Natural killer cell treated with Interleukin-12 subunit alpha and Interleukin-12 subunit beta and Interleukin-15 and Interleukin-18, amount 100 ng/mL, for 72 hours (primary cell): ENCODE measurements around the gene AHSA1. TPM values are rescaled to one million over a fixed set of nuclear protein-coding genes. Genes with fewer than 3 reads are reported as not detected.

ENCODE experiments used
- ATAC-seq, 2 donors: fragments of 150-1000 bp; cut with Tn5 transposase in 1 of 2; sonication (Bioruptor Pico), chemical (Tn5 transposase) in 1 of 2; 2 replicates each; pipeline ENCODE4 v1.10.0; 2021
- DNase-seq: peaks from one replicate; pipeline ENCODE4 v3.0.0; 2022; ENCODE audit warnings: low spot score
- H3K27ac Mint-ChIP-seq, 2 donors: 1 replicate in 1 of 2; 2 replicates in 1 of 2; pipeline ENCODE4 v1.8.0; 2022; ENCODE audit warnings: mixed read lengths in 2 of 2, mild to moderate bottlenecking in 1 of 2, moderate library complexity in 1 of 2
- H3K27me3 Mint-ChIP-seq, 2 donors: 1 replicate in 1 of 2; 2 replicates in 1 of 2; pipeline ENCODE4 v1.8.0; 2022; ENCODE audit warnings: mixed read lengths in 2 of 2
- H3K36me3 Mint-ChIP-seq: one replicate; pipeline ENCODE4 v1.8.0; 2022; ENCODE audit warnings: mixed read lengths
- H3K4me1 Mint-ChIP-seq, 2 donors: 1 replicate in 1 of 2; 2 replicates in 1 of 2; pipeline ENCODE4 v1.8.0; 2022; ENCODE audit warnings: low read depth in 2 of 2, mixed read lengths in 2 of 2, mild to moderate bottlenecking in 1 of 2
- H3K4me3 Mint-ChIP-seq: one replicate; pipeline ENCODE4 v1.8.0; 2022; ENCODE audit warnings: mixed read lengths
- H3K9me3 Mint-ChIP-seq: 2 replicates; pipeline ENCODE4 v1.8.0; 2022; ENCODE audit warnings: mixed read lengths
- total RNA-seq, 2 donors: library from RNA; stranded (reverse); gene quantifications; one replicate each; pipeline ENCODE4 v1.2.3, GENCODE V29; 2022

Gene AHSA1
- total RNA-seq, 2 donors from 2014 or later = 214 to 245 TPM

GRCh38 chr14:77485256-77485655 lies 27.4 kb downstream of the AHSA1 start:
- peak; percentile 11 to 51 for ATAC-seq
- Mint-ChIP-seq H3K36me3 (no peaks in the 10 kb centered on the region), H3K27me3 (no peaks in the 10 kb centered on the region), H3K4me3 (no peak overlapping the region), H3K4me1 (no peaks in the 10 kb centered on the region), H3K27ac (no peak overlapping the region), H3K9me3 (no peaks in the 10 kb centered on the region)
- DNase-seq = no peak

- Mint-ChIP-seq H3K27me3 (no peaks in the 10 kb centered on the region), H3K36me3 (no peaks in the 10 kb centered on the region), H3K27ac (no peak overlapping the region), H3K9me3 (no peaks in the 10 kb centered on the region), H3K4me3 (no peak overlapping the region), H3K4me1 (no peaks in the 10 kb centered on the region)
- no peak for ATAC-seq
- no peak for DNase-seq
Measured at GRCh38 chr14:77485901-77486678, 28.2 kb downstream of the AHSA1 start.

GRCh38 chr14:77488558-77488957 lies 30.7 kb downstream of the AHSA1 start:
- no peak for DNase-seq
- Mint-ChIP-seq H3K27me3 (no peaks in the 10 kb centered on the region), H3K36me3 (no peaks in the 10 kb centered on the region), H3K9me3 (no peaks in the 10 kb centered on the region), H3K4me3 (no peak overlapping the region), H3K27ac (no peak overlapping the region), H3K4me1 (no peaks in the 10 kb centered on the region)
- no peak for ATAC-seq

GRCh38 chr14:77489041-77489440 lies 31.1 kb downstream of the AHSA1 start:
- DNase-seq = no peak
- Mint-ChIP-seq H3K27me3 (no peaks in the 10 kb centered on the region), H3K36me3 (no peaks in the 10 kb centered on the region), H3K4me1 (no peaks in the 10 kb centered on the region), H3K9me3 (no peaks in the 10 kb centered on the region), H3K4me3 (no peak overlapping the region), H3K27ac (no peak overlapping the region)
- no peak for ATAC-seq

- H3K36me3 Mint-ChIP-seq = no peaks in the 10 kb centered on the region
- no peaks in the 10 kb centered on the region for H3K9me3 Mint-ChIP-seq
- no peaks in the 10 kb centered on the region for H3K27me3 Mint-ChIP-seq
- no peaks in the 10 kb centered on the region for H3K4me1 Mint-ChIP-seq
- no peak for ATAC-seq
- H3K4me3 Mint-ChIP-seq = no peak overlapping the region
- DNase-seq = no peak
- no peak overlapping the region for H3K27ac Mint-ChIP-seq
Measured at GRCh38 chr14:77490347-77490986, 32.6 kb downstream of the AHSA1 start.

- no peak for ATAC-seq
- no peaks in the 10 kb centered on the region for H3K9me3 Mint-ChIP-seq
Measured at GRCh38 chr14:77491056-77491455, 33.2 kb downstream of the AHSA1 start.

GRCh38 chr14:77495334-77495733 lies 37.4 kb downstream of the AHSA1 start:
- DNase-seq (no peak), ATAC-seq (no peak)
- Mint-ChIP-seq H3K27ac (no peak overlapping the region), H3K9me3 (no peaks in the 10 kb centered on the region), H3K4me1 (peaks cover 0 to 7% of the 10 kb centered on the region in 2 donors), H3K36me3 (no peaks in the 10 kb centered on the region), H3K27me3 (peaks cover 8 to 9% of the 10 kb centered on the region in 2 donors), H3K4me3 (no peak overlapping the region)

More at GRCh38 chr14:77491056-77491455, 33.2 kb downstream of the AHSA1 start:
- no peaks in the 10 kb centered on the region for H3K4me1 Mint-ChIP-seq
- H3K4me3 Mint-ChIP-seq = no peak overlapping the region
- no peak overlapping the region for H3K27ac Mint-ChIP-seq
- DNase-seq = no peak
- H3K27me3 Mint-ChIP-seq = peaks cover 0 to 3% of the 10 kb centered on the region in 2 donors
- no peaks in the 10 kb centered on the region for H3K36me3 Mint-ChIP-seq

- DNase-seq (no peak), ATAC-seq (peak; percentile 86 to 90)
- peaks cover 0 to 9% of the 10 kb centered on the region in 2 donors for H3K4me1 Mint-ChIP-seq
- H3K36me3 Mint-ChIP-seq = peaks cover 5% of the 10 kb centered on the region
- H3K9me3 Mint-ChIP-seq = peaks cover 3% of the 10 kb centered on the region
- peaks cover 10 to 13% of the 10 kb centered on the region in 2 donors for H3K27me3 Mint-ChIP-seq
- no peak within 1 kb of the TSS for H3K27ac Mint-ChIP-seq
- peak within 1 kb of the TSS; percentile 57 for H3K4me3 Mint-ChIP-seq
Measured at GRCh38 chr14:77498120-77498979, 40.5 kb downstream of the AHSA1 start, which contains the start of gene ISM2. Gene ISM2 (minus strand): TSS chr14:77498816. CDS start chr14:77498793, 23 bp downstream.

- no peak overlapping the region for H3K27ac Mint-ChIP-seq
- DNase-seq (no peak), ATAC-seq (peak in 1 of 2 donors; percentile 24)
- H3K9me3 Mint-ChIP-seq = peaks cover 3% of the 10 kb centered on the region
- H3K4me1 Mint-ChIP-seq = peaks cover 0 to 9% of the 10 kb centered on the region in 2 donors
- peaks cover 5% of the 10 kb centered on the region for H3K36me3 Mint-ChIP-seq
- H3K27me3 Mint-ChIP-seq = peaks cover 10 to 13% of the 10 kb centered on the region in 2 donors
- H3K4me3 Mint-ChIP-seq = peak overlapping the region; percentile 48
Measured at GRCh38 chr14:77498984-77499527, 41.2 kb downstream of the AHSA1 start.

- H3K36me3 Mint-ChIP-seq = peaks cover 10% of the 10 kb centered on the region
Measured at GRCh38 chr14:77502109-77502782, 44.4 kb downstream of the AHSA1 start.

GRCh38 chr14:77503138-77503537 lies 45.2 kb downstream of the AHSA1 start:
- no peak for ATAC-seq
- H3K36me3 Mint-ChIP-seq = peaks cover 11% of the 10 kb centered on the region
- peaks cover 2 to 13% of the 10 kb centered on the region in 2 donors for H3K27me3 Mint-ChIP-seq
- no peak for DNase-seq
- no peak overlapping the region for H3K27ac Mint-ChIP-seq
- peaks cover 0 to 5% of the 10 kb centered on the region in 2 donors for H3K4me1 Mint-ChIP-seq
- H3K4me3 Mint-ChIP-seq = no peak overlapping the region
- peaks cover 3% of the 10 kb centered on the region for H3K9me3 Mint-ChIP-seq

More at GRCh38 chr14:77502109-77502782, 44.4 kb downstream of the AHSA1 start:
- Mint-ChIP-seq H3K4me3 (no peak overlapping the region), H3K27ac (no peak overlapping the region), H3K4me1 (peaks cover 0 to 9% of the 10 kb centered on the region in 2 donors), H3K27me3 (peaks cover 6 to 13% of the 10 kb centered on the region in 2 donors), H3K9me3 (peaks cover 3% of the 10 kb centered on the region)
- no peak for DNase-seq
- ATAC-seq = no peak

GRCh38 chr14:77505031-77505430 lies 47.1 kb downstream of the AHSA1 start:
- ATAC-seq (no peak), DNase-seq (no peak)
- H3K4me1 Mint-ChIP-seq = peaks cover 0 to 2% of the 10 kb centered on the region in 2 donors
- H3K27ac Mint-ChIP-seq = peak overlapping the region in 1 of 2 donors; percentile 60
- H3K27me3 Mint-ChIP-seq = peaks cover 2 to 7% of the 10 kb centered on the region in 2 donors
- peaks cover 3% of the 10 kb centered on the region for H3K9me3 Mint-ChIP-seq
- peaks cover 14% of the 10 kb centered on the region for H3K36me3 Mint-ChIP-seq
- H3K4me3 Mint-ChIP-seq = no peak overlapping the region

GRCh38 chr14:77507762-77508161 lies 49.9 kb downstream of the AHSA1 start:
- DNase-seq (no peak), ATAC-seq (no peak)
- Mint-ChIP-seq H3K9me3 (peaks cover 3% of the 10 kb centered on the region), H3K27ac (no peak overlapping the region), H3K36me3 (peaks cover 24% of the 10 kb centered on the region), H3K4me1 (peaks cover 0 to 2% of the 10 kb centered on the region in 2 donors), H3K4me3 (no peak overlapping the region), H3K27me3 (no peaks in the 10 kb centered on the region)
